NCI-H460 (cell line): ENCODE results near the gene HARS1. TPM values are rescaled to one million over a fixed set of nuclear protein-coding genes. Genes with fewer than 3 reads are reported as not detected.
"Not testable (repeated sequence)": the region's sequence is repeated elsewhere in the genome, so short reads cannot be mapped to it uniquely, and the experiment has no call there.

ENCODE experiments used
- DNase-seq: peaks from one replicate; pipeline ENCODE4 v3.0.0-alpha.2; 2016; ENCODE audit warnings: low read depth; ENCODE audit errors: extremely low read depth
- polyA plus RNA-seq: library from polyadenylated mRNA; depleted of rRNA; stranded (reverse); fragments of >200 nt; gene quantifications from 2 replicates; pipeline ENCODE4 v1.2.3, GENCODE V29; 2014; cell fraction: nucleus; rRNA removed
- total RNA-seq: library from RNA; depleted of rRNA; stranded (reverse); fragments of >200 nt; shearing (Covaris generic); gene quantifications from 2 replicates; pipeline ENCODE4 v1.2.3, GENCODE V29; 2014; rRNA removed

Gene HARS1
- 80.8 and 85.3 TPM in 2 replicates for total RNA-seq
- polyA plus RNA-seq, result 90.5 and 112 TPM in 2 replicates

- DNase-seq, result peak; percentile 94
Observed at GRCh38 chr5:140690941-140691924, at the start of gene HARS1, which contains the start of gene HARS2. Gene HARS1 (minus strand): TSS chr5:140691370. CDS start chr5:140691304, 66 bp downstream. Gene HARS2 (plus strand): TSS chr5:140691455. CDS start chr5:140691649, 194 bp downstream.

- DNase-seq, result no peak
Observed at GRCh38 chr5:140737486-140737885, 46.3 kb upstream of the HARS1 start.

GRCh38 chr5:140734354-140734753 is 43.2 kb upstream of the HARS1 start:
- no peak for DNase-seq

- no peak for DNase-seq
Observed at GRCh38 chr5:140733098-140733497, 41.9 kb upstream of the HARS1 start.

- DNase-seq, result peak; percentile 99
Observed at GRCh38 chr5:140725799-140726471, 34.8 kb upstream of the HARS1 start.

GRCh38 chr5:140721395-140721794 is 30.2 kb upstream of the HARS1 start:
- DNase-seq, result not testable (repeated sequence)

- DNase-seq, result not testable (repeated sequence)
Observed at GRCh38 chr5:140720738-140721137, 29.6 kb upstream of the HARS1 start.

GRCh38 chr5:140718266-140718592 is 27.1 kb upstream of the HARS1 start:
- no peak for DNase-seq

- not testable (repeated sequence) for DNase-seq
Observed at GRCh38 chr5:140716238-140716637, 25.1 kb upstream of the HARS1 start.

- no peak for DNase-seq
Observed at GRCh38 chr5:140713562-140714094, 22.5 kb upstream of the HARS1 start.

- DNase-seq, result no peak
Observed at GRCh38 chr5:140711794-140712193, 20.6 kb upstream of the HARS1 start.

- peak; percentile 99 for DNase-seq
Observed at GRCh38 chr5:140710899-140711552, 19.9 kb upstream of the HARS1 start.

GRCh38 chr5:140708787-140709186 is 17.6 kb upstream of the HARS1 start:
- DNase-seq, result not testable (repeated sequence)

- no peak for DNase-seq
Observed at GRCh38 chr5:140707812-140708211, 16.6 kb upstream of the HARS1 start.

- peak; percentile 98 for DNase-seq
Observed at GRCh38 chr5:140700177-140701144, 9.3 kb upstream of the HARS1 start, which contains the start of gene ZMAT2. Gene ZMAT2 (plus strand): TSS chr5:140700447. CDS start chr5:140700461, 14 bp downstream.

- no peak for DNase-seq
Observed at GRCh38 chr5:140696891-140697492, 5.8 kb upstream of the HARS1 start.

GRCh38 chr5:140694276-140694675 is 3.1 kb upstream of the HARS1 start:
- no peak for DNase-seq

GRCh38 chr5:140690376-140690932 is 716 bp downstream of the HARS1 start:
- DNase-seq, result no peak

GRCh38 chr5:140678993-140679392 is 12.2 kb downstream of the HARS1 start:
- no peak for DNase-seq
